ENCODE data around the gene UNC45B.
A peak's percentile ranks its signal among the peaks of the same experiment; 100 is the strongest.
"Not testable (repeated sequence)": the region's sequence is repeated elsewhere in the genome, so short reads cannot be mapped to it uniquely, and the experiment has no call there.

Gene UNC45B

GRCh38 chr17:35135322-35135721 is 12.3 kb upstream of the UNC45B start:
- intact Hi-C loops (cut with DNase I): no loop called here
- DNase-seq: peak in 1 of 10 donors; percentile 58

- intact Hi-C loops (cut with DNase I): no loop called here
- no peak for DNase-seq
Measured at GRCh38 chr17:35138218-35138617, 9.4 kb upstream of the UNC45B start.

DNA sequence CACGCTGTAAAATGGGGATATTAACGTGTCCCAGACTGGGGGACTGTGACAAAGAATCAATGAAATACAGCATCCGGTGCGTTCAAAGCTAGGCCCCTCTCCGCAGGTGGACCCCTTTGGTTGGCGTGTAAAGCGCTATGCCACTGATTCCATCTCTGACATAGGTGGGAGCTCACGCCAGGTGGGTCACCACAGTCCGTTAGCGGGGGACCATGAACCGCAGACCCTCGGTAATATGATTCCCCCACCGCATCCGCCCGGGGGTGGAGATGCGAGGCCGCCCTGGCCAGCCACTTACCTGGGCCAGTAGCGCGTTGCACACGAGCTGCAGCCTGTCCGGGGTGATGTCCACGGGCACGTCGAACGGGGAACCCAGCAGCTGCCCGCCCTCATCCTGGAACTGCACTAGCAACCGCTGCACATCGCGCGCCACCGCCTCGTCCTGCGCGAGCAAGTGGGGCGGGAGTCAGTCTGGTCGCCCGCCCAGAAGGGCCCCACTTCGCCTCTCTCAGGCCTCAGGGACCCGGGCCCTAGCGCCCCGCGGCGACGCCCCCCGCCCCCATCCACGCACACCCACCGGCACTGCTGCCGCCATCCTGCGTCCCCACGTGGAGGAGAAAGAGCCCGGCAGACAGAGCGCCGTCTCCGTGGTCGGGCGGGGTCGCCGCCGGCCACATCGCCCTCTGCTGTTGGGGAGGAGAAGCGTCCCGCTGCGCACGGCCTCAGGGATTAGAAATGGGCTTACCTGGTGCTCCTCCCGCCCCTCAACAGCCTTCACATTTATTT is 5.7 kb upstream of the UNC45B start, which contains the start of gene NLE1:
Gene NLE1 (minus strand): TSS at position 623 of the 786 bp plus-strand sequence. CDS start 28 bp downstream, at position 595.
- DNase-seq: peak; percentile 74 to 97 (median 86)
- intact Hi-C loops (cut with DNase I): loop anchor here (10.0 kb wide), 1 partner anchor 433 kb away; the partner anchor contains the start of gene PEX12

- intact Hi-C loops (cut with DNase I): loop anchor here (10.0 kb wide), 1 partner anchor 432 kb away; the partner anchor contains the start of gene PEX12
Measured at GRCh38 chr17:35142467-35142796, 5.2 kb upstream of the UNC45B start.

DNA sequence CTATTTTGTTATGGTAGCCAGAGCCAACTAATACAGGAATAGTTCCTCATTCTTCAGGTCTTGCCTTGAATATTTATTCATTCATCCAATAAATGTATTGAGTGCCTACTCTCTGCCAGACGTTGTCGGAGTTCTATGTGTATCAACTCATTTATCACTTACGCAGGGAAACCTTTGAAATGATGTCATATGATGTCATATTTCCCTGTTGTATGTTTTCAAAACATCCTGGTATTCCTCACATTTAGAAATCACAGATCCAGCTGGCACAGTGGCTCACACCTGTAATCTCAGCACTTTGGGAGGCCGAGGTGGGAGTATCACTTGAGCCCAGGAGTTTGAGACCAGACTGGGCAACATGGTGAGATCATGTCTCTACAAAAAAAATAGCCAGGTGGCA is 2.8 kb upstream of the UNC45B start:
- intact Hi-C loops (cut with DNase I): loop anchor here (10.0 kb wide), 1 partner anchor 430 kb away; the partner anchor contains the start of gene PEX12
- peak in 1 of 10 donors; percentile 14 for DNase-seq

More at GRCh38 chr17:35142467-35142796, 5.2 kb upstream of the UNC45B start:
- DNase-seq: no peak

DNA sequence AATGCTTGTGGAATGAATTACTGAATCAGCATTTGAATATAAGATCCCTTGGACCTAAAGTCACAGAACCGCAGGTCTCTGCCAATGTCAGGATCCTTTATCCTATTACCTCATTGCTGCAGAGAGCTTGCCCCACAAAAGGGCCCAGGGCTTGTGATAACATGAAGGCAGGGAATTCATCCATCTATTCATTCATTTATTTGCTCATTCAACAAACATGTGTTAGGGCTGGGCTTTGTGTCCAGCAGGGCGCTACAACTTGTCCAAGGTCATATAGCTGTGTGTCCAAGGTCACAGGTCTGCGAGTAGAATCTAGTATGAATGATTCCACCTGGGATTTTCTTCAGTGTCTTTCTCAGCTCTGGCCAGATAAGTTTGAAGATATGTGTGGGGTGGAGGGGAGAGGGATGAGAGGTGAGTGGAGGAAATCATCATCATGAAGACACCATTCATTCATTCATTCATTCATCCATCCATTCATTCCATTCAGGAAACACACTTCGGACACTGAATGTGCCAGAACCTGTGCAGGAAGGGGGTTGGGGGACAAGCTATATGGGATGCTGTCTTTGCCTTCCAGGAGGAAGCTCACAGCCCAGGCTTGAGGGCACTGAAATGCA is 1.3 kb upstream of the UNC45B start:
- intact Hi-C loops (cut with DNase I): loop anchor here (10.0 kb wide), 1 partner anchor 428 kb away; the partner anchor contains the start of gene PEX12
- peak in 1 of 10 donors; percentile 7 for DNase-seq

- peak in 1 of 10 donors; percentile 75 for DNase-seq
Measured at GRCh38 chr17:35148144-35148543, 527 bp downstream of the UNC45B start.

GRCh38 chr17:35149941-35150340 is 2.3 kb downstream of the UNC45B start:
- DNase-seq: peak in 1 of 10 donors; percentile 53
- intact Hi-C loops (cut with DNase I): loop anchor here (10.0 kb wide), 1 partner anchor 425 kb away; the partner anchor contains the start of gene PEX12

More at GRCh38 chr17:35148144-35148543, 527 bp downstream of the UNC45B start:
- intact Hi-C loops (cut with DNase I): loop anchor here (10.0 kb wide), 1 partner anchor 427 kb away; the partner anchor contains the start of gene PEX12

DNA sequence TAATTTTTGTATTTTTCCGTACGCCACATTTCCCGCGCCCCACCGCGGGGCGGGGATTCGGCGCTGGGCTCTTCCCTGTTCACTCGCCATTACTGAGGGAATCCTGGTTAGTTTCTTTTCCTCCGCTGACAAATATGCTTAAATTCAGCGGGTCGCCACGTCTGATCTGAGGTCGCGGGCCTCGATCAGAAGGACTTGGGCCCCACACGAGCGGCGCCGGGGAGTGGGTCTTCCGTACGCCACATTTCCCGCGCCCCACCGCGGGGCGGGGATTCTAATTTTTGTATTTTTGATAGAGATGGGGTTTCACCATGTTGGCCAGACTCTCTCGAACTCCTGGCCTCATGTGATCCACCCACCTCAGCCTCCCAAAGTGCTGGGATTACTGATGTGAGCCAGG is 3.5 kb downstream of the UNC45B start:
- DNase-seq: peak in 2 of 10 donors; percentile 20 to 64
- intact Hi-C loops (cut with DNase I): not testable (repeated sequence)

GRCh38 chr17:35152421-35153140 is 5.0 kb downstream of the UNC45B start:
- DNase-seq: peak in 1 of 10 donors; percentile 52
- intact Hi-C loops (cut with DNase I): no loop called here

- peak in 2 of 10 donors; percentile 39 to 74 for DNase-seq
- intact Hi-C loops (cut with DNase I): no loop called here
Measured at GRCh38 chr17:35154196-35155165, 6.9 kb downstream of the UNC45B start.

- no peak for DNase-seq
- intact Hi-C loops (cut with DNase I): no loop called here
Measured at GRCh38 chr17:35155246-35155645, 7.6 kb downstream of the UNC45B start.

DNA sequence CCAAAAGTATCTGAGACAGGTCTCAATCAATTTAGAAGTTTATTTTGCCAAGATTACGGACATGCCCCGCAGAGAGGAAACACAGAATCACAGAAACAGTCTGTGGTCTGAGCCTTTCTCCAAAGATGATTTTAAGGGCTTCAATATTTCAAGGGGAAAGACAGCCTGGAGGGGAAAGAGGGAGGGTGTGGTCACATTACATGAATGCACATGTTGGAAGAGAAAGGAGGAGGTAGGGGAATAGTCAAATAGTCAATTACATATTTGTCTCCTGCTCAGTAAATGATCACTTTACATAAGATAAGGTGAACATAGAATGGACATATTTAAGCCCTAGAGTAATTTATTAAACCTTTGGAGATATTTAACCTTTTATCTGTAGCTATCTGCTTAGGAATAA is 12.3 kb downstream of the UNC45B start:
- no peak for DNase-seq
- intact Hi-C loops (cut with DNase I): no loop called here

- intact Hi-C loops (cut with DNase I): no loop called here
- DNase-seq: peak in 2 of 10 donors; percentile 16 to 49
Measured at GRCh38 chr17:35160354-35161201, 13.0 kb downstream of the UNC45B start.

GRCh38 chr17:35161281-35161761 is 13.7 kb downstream of the UNC45B start:
- DNase-seq: no peak
- intact Hi-C loops (cut with DNase I): no loop called here

- intact Hi-C loops (cut with DNase I): no loop called here
- DNase-seq: peak in 1 of 10 donors; percentile 27
Measured at GRCh38 chr17:35162755-35163154, 15.1 kb downstream of the UNC45B start.

GRCh38 chr17:35163886-35164285 is 16.3 kb downstream of the UNC45B start:
- intact Hi-C loops (cut with DNase I): no loop called here

DNA sequence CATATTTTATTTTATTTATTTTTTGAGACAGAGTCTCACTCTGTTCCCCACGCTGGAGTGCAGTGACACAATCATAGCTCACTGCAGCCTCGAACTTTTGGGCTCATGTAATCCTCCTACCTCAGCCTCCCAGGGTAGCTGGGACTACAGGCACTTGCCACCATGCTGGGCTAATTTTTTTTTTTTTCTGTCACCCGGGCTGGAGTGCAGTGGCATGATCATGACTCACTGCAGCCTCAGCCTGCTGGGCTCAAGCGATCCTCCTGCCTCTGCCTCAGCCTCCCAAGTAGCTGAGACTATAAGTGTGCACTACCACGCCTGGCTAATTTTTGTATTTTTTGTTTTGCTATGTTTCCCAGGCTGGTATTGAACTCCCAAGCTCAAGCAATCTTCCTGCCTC is 17.1 kb downstream of the UNC45B start:
- intact Hi-C loops (cut with DNase I): no loop called here
- DNase-seq: no peak

More at GRCh38 chr17:35163886-35164285, 16.3 kb downstream of the UNC45B start:
- DNase-seq: no peak
